Right cardiac atrium (tissue), 5 donors: Measurements from ENCODE around the gene TAF3. TPM values are rescaled to one million over a fixed set of nuclear protein-coding genes. Genes with fewer than 3 reads are reported as not detected.

Source experiments
- ATAC-seq, 2 donors: fragments of 200-7000 bp; cut with Tn5 transposase; one replicate each; pipeline versions ENCODE4 v1.8.0 to v1.9.1; 2020; ENCODE audit warnings: moderate library complexity in 2 of 2, mild to moderate bottlenecking in 1 of 2
- DNase-seq, 3 donors: peaks; one replicate each; pipeline ENCODE4 v3.0.0-alpha.2; 2020
- H3K27ac ChIP-seq: one replicate; pipeline ENCODE4 v1.5.1; 2013; ENCODE audit warnings: mild to moderate bottlenecking, low read length, control low read depth, moderate library complexity
- H3K27me3 ChIP-seq: one replicate; pipeline ENCODE4 v1.6.1; 2013; ENCODE audit not compliant: control insufficient read depth, insufficient read depth
- H3K4me1 ChIP-seq: one replicate; pipeline ENCODE4 v1.6.1; 2013; ENCODE audit warnings: low read length; ENCODE audit not compliant: control insufficient read depth, insufficient read depth
- H3K4me3 ChIP-seq: one replicate; pipeline ENCODE4 v1.5.1; 2013; ENCODE audit warnings: low read length, control low read depth
- H3K9me3 ChIP-seq: one replicate; pipeline ENCODE4 v1.6.1; 2013; ENCODE audit warnings: low read length; ENCODE audit not compliant: control insufficient read depth
- WGBS: extraction: QIAGEN DNeasy Blood & Tissue Kit; methylation state at CpG from one replicate; pipeline ENCODE4 v1.1.7; 2013; 5-methylcytosine and 5-hydroxymethylcytosine counted together
- intact Hi-C, 4 donors: fragments of 100-400 bp; cut with DNase I; formaldehyde crosslinking; loops; one replicate each; pipeline versions ENCODE4 v1.11.0 to v1.14.0; 2022 to 2023
- polyA plus RNA-seq: library from polyadenylated mRNA; stranded (reverse); fragments of 200-250 nt; gene quantifications from one replicate; pipeline ENCODE4 v1.2.3, GENCODE V29; 2013
- total RNA-seq, 4 donors: library from RNA; stranded (reverse); fragmentation: NEBNext Ultra II Directional; extraction: Animal tissue kit (Norgen Biotek cat#: 25700); gene quantifications; one replicate each; pipeline ENCODE4 v1.2.1, GENCODE V29; 2021
- donor health status: healthy with polysubstance abuse.
- donor health status: DM: no; HTN: yes; CAD: no.
- donor health status: DM: no; HTN: no; CAD: no.
- donor health status: DM: no; HTN: yes; CAD: no; lungs with severe emphysema.
- donor health status: DM: yes; HTN: yes; CAD: no.

Gene TAF3
- total and polyA plus RNA-seq, 5 donors: 4.7 to 11.3 (median 8.9) TPM

DNA sequence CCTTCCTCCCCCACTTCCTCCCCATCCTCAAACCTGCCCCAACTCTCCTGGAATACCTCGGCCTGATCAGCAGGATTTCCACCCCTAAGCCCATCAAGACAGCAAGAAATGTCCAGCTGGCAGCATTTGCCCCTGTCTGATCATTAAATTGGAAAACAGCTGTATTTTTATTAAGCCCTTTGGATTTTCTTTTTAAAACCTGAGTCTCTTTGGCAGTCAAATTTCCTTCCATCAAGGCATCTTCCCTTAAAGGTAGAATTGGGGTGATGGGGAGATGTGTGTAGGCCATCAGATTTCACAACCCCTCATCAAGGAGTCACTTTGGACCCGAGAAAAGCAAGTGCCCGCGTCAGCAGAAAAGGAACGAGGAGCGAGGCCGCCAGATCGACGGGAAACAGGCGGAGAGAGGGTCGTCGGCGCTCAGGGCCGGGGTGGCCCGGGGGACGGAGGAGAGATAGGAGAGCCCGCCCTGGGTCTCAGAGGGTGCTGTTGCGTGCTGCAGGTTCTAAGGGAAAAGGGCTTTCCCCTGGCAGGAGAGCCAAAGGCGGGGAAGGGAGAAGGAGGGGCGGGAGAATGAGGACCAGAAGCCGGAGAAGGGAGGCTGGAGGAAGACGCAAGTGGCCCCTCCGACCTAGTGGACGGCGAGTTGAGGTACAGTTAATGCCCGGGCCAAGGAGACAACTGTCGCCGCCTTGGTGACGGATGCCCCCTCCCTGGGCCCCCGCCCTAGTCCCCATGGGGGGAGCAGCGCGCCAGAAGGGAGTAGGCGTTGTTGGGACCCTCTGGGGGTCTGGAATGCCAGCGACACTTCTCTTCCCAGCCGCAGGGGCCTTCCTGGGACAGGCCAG is 224.6 kb downstream of the TAF3 start:
- H3K27me3 ChIP-seq: no peaks in the 10 kb centered on the region
- no peak for ATAC-seq
- no peak overlapping the region for H3K27ac ChIP-seq
- H3K9me3 ChIP-seq: no peaks in the 10 kb centered on the region
- DNase-seq: no peak
- H3K4me3 ChIP-seq: no peak overlapping the region
- 5% methylated on average over 35 of the region's 35 CpGs for WGBS
- no peaks in the 10 kb centered on the region for H3K4me1 ChIP-seq
- intact Hi-C loops: no loop called here

GRCh38 chr10:8043569-8044306 is 225.4 kb downstream of the TAF3 start:
- 10% methylated on average over 31 of the region's 31 CpGs for WGBS
- intact Hi-C loops: no loop called here
- ATAC-seq (no peak), DNase-seq (no peak)
- Histone ChIP-seq H3K27me3 (no peaks in the 10 kb centered on the region), H3K9me3 (no peaks in the 10 kb centered on the region), H3K4me1 (no peaks in the 10 kb centered on the region), H3K27ac (no peak overlapping the region), H3K4me3 (no peak overlapping the region)

- Histone ChIP-seq H3K27me3 (no peaks in the 10 kb centered on the region), H3K4me1 (no peaks in the 10 kb centered on the region), H3K9me3 (no peaks in the 10 kb centered on the region), H3K4me3 (no peak overlapping the region), H3K27ac (no peak overlapping the region)
- 14% methylated on average over 12 of the region's 12 CpGs for WGBS
- no peak for DNase-seq
- ATAC-seq: no peak
- intact Hi-C loops: no loop called here
Observed at GRCh38 chr10:8044331-8044907, 226.1 kb downstream of the TAF3 start.

DNA sequence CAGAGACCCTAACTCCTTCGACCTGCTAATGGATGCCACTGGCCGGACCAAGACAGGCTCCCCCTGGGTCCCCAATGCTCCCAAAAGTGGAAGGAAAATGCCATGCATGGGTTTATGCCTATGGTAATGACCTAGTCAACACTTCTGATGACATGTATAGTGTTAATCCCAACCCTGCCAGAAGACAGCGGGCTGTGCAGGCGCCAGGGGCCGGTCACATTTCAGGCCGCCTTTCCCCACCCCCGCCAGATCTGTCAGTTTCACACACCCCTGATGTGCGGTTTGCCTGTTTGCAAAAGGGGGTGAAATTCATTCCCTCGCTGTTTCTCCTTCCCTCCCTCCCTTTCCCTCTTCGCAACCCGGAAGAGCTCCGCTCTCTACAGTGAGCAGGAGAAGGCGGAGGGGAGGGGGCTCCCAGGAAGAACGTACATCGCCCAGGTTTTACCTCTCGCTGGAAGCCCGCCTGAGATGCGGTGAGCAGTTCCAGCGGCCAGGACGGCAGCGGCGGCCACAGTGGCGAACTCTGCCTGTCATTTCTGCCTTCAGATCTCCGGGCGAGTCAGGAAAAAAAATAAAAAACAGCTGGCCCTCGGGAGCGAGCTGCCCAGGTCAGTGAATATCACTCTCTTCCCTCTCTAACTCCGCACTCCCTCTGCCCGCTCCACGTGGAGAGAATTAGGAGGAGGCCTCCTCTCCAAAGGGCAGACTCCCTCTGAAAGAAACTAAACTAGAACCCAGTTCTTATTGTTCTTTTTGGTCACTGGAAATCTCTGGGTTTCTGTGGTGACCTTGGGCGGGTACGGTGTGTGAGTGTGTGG is 226.8 kb downstream of the TAF3 start:
- Histone ChIP-seq H3K4me1 (peaks cover 2% of the 10 kb centered on the region), H3K27ac (no peak overlapping the region), H3K9me3 (no peaks in the 10 kb centered on the region), H3K4me3 (peak overlapping the region; percentile 41), H3K27me3 (no peaks in the 10 kb centered on the region)
- DNase-seq: no peak
- ATAC-seq: no peak
- 3% methylated on average over 32 of the region's 32 CpGs for WGBS
- intact Hi-C loops: no loop called here

DNA sequence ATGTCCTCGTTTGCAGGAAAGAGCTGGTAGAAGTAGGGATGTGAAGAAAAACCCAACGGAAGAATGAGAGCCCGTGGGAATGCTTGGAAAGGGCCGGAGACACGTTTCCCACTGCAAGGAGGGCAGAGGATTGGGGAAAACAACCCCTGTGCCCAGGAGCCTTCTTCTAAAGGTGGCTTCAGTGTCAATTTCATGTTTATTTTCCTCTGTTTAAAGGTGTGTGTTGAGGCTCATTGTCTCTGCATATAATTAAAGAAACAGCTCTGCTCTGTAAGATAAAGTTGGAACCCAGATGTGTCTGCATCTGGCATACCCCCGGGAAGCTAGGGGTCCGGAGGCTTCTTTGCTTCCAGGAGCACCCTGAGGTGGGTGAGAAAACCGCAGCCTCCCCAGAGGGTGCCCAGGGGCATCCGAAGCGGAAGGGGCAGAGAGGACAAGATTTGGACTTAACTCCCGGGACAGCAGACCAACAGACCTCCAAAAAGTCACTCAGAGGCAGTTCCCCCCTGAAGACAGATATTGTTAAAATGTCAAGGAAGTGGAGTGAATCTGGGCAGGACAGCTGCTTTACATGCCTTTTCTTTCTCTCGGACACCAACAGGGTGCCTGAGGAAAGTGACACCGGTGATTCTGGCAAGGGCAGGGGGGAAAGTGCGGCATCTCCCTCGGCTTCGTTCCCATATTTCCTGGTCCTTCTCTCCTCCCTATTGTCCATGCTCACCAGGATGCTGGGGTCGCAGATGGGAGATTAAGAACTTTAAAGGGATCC is 227.6 kb downstream of the TAF3 start:
- no peaks in the 10 kb centered on the region for H3K9me3 ChIP-seq
- intact Hi-C loops: no loop called here
- WGBS: 7% methylated on average over 17 of the region's 17 CpGs
- no peaks in the 10 kb centered on the region for H3K27me3 ChIP-seq
- H3K4me3 ChIP-seq: peak overlapping the region; percentile 41
- ATAC-seq: no peak
- no peak for DNase-seq
- H3K4me1 ChIP-seq: peaks cover 2% of the 10 kb centered on the region
- no peak overlapping the region for H3K27ac ChIP-seq

- intact Hi-C loops: no loop called here
- ATAC-seq: no peak
- WGBS: 31% methylated on average over 30 of the region's 30 CpGs
Observed at GRCh38 chr10:8047452-8048280, 229.4 kb downstream of the TAF3 start.

DNA sequence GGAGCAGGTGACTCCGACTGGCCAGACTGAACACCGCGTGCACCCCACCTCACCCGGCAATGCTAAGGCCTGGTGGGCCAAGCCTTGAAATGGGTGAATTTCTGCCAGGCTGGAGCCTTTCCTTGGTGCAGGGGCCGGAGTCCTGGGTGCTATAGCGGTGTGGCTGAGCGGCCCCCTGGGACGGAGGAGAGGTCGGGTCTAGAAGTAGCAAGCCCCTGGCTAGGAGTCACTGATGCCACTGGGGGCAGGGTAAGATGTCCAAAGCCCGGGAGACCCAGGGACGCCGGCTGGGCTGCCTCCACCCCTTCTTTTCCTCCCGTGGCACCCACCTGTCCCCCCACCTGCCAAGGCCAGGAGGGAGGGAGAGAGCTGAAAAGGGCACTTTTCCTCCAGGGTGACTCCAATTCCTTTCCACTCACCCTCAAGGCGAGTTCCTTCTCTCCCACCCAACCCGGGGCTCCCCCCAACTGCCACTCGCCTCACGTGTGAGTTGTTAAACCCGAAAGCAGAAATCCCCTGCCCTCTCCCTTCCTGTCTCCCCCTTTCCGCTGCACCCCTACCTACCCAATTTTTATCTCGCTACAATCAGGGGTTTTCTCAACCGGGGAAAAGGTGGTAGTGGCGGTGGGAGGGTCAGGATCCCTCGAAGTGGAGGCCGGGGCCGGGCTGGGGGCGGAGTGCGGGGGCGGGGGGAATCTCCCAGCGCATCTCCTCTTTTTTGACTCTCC is 230.1 kb downstream of the TAF3 start:
- intact Hi-C loops: no loop called here
- no peak for DNase-seq
- Histone ChIP-seq H3K27me3 (no peaks in the 10 kb centered on the region), H3K4me3 (no peak overlapping the region), H3K4me1 (peaks cover 6% of the 10 kb centered on the region), H3K9me3 (no peaks in the 10 kb centered on the region), H3K27ac (no peak overlapping the region)
- no peak for ATAC-seq
- 38% methylated on average over 29 of the region's 29 CpGs for WGBS

More at GRCh38 chr10:8047452-8048280, 229.4 kb downstream of the TAF3 start:
- H3K4me1 ChIP-seq: peaks cover 6% of the 10 kb centered on the region
- no peak overlapping the region for H3K27ac ChIP-seq
- no peak for DNase-seq
- no peaks in the 10 kb centered on the region for H3K9me3 ChIP-seq
- no peak overlapping the region for H3K4me3 ChIP-seq
- H3K27me3 ChIP-seq: no peaks in the 10 kb centered on the region

DNA sequence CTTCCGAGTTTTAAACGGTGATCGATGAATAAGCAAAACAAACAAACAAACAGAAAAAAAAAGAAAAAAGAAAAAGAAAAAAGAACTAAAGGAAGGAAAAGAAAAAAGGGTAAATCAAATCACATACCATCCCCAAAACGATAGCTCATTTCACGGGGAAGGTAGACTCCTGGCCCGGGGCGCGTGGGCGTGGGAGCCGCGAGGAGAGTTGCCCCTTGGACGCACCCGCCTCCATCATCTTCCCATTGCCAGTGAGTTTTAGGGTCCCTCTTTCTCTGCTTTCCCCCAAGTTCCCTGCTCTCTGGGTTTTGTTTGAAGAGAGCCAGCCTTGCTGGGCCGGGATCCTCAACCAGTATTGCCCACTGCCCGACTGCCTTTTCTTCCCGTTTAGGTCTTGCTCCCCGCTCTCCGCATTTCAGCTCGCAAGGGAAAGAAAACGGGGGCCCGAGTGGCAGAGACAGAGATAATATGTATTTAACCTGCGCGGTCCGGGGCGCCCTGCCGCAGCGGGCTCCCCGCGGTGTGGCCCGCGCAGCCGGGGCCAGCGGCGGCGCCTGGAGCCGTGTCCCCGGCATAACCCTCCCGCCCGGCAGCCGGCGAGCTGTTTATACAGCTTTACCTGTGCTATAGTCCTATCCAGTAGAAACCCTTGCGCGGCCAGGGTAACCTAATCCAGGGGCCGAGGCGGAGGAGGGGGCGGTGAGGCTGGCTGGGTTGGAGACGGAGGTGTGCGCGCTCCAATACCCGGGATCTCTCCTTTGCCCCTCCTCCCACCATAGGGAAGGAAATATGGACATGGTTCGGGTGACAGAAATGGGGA is 230.9 kb downstream of the TAF3 start:
- Histone ChIP-seq H3K4me3 (peak overlapping the region; percentile 32), H3K4me1 (peaks cover 6% of the 10 kb centered on the region), H3K27me3 (no peaks in the 10 kb centered on the region), H3K9me3 (no peaks in the 10 kb centered on the region), H3K27ac (no peak overlapping the region)
- intact Hi-C loops: no loop called here
- 8% methylated on average over 51 of the region's 51 CpGs for WGBS
- DNase-seq: no peak
- no peak for ATAC-seq
